GM10266 (cell line): ENCODE data around the gene CELF6.

Experiments used
- DNase-seq: peaks from one replicate; pipeline ENCODE4 v3.0.0; 2012; ENCODE audit errors: extremely low spot score
- TF ChIP-seq, protein P1 (sequence below): IDR thresholded peaks from 2 replicates; pipeline ENCODE4 v1.5.1; 2012; ENCODE audit warnings: mild to moderate bottlenecking, low read depth; ENCODE audit not compliant: control insufficient read depth, insufficient read depth; ENCODE audit errors: missing control alignments

The CELF6 gene

DNA sequence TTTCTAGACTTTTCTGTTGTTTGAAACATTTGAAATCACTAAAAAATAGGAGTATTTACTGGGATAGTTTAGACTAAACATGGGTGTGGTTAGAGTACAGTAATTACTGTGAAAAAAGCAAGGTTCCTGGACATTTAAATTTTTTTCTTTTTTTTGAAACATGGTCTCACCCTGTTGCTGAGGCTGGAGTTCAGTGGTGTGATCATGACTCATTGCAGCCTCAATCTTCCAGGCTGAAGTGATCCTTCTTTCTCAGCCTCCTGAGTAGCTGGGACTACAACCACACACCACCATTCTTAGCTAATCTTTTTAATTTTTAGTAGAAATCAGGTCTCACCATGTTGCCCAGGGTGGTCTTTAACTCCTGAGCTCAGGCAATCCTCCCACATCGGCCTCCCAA, 20.4 kb upstream of the CELF6 start:
- TF ChIP-seq, protein P1, sequence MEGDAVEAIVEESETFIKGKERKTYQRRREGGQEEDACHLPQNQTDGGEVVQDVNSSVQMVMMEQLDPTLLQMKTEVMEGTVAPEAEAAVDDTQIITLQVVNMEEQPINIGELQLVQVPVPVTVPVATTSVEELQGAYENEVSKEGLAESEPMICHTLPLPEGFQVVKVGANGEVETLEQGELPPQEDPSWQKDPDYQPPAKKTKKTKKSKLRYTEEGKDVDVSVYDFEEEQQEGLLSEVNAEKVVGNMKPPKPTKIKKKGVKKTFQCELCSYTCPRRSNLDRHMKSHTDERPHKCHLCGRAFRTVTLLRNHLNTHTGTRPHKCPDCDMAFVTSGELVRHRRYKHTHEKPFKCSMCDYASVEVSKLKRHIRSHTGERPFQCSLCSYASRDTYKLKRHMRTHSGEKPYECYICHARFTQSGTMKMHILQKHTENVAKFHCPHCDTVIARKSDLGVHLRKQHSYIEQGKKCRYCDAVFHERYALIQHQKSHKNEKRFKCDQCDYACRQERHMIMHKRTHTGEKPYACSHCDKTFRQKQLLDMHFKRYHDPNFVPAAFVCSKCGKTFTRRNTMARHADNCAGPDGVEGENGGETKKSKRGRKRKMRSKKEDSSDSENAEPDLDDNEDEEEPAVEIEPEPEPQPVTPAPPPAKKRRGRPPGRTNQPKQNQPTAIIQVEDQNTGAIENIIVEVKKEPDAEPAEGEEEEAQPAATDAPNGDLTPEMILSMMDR, result no peak
- no peak for DNase-seq

DNA sequence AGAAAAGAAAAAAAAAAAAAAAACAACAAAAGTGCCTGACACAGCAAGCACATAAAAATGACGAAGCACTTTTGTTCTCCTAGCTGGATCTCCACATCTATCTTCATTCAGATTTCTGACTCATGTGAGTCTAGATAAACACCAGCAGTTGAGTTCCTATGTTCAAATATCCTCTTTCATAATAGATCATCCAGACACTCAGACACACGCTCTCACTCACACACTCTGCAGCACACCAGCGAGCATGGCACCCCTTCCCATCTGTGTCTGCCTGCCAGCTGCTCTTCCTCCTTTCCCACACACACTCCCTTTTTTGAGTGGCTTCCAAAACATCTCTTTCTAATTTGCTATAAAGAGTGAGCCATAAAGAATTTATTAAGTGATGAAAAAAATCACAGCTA, 19.8 kb upstream of the CELF6 start:
- no peak for DNase-seq
- TF ChIP-seq, protein P1, result no peak

DNA sequence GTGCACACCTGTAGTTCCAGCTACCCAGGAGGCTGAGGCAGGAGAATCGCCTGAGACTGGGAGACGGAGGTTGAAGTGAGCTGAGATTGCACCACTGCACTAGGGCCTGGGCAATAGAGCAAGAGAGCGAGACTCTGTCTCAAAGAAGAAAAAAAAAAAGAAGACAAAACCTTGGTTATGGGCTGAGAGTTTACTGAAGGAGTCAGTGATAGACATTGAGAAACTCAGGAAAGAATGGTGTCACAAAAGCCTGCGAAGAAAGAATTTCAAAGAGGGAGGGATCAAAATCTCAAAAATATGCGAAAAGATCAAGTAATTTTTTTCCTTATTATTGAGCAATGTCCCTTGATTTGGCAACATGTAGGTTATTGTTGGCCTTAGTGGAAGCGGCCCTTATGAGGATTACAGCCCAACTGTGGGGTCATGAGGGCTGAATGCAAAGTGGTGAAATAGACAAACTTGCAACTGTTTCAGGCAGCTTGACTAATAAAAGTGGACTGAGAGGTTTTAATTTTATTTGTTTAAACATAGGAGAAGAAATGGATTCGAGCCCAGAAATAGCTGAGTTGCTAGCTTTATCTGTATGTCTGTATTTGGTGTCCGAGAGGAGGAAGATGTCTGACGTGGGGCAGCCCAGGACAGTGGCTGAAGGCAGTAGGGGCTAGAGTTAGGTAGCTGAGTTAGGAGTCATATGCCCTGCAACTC, 18.8 kb upstream of the CELF6 start:
- TF ChIP-seq, protein P1, result no peak
- no peak for DNase-seq

DNA sequence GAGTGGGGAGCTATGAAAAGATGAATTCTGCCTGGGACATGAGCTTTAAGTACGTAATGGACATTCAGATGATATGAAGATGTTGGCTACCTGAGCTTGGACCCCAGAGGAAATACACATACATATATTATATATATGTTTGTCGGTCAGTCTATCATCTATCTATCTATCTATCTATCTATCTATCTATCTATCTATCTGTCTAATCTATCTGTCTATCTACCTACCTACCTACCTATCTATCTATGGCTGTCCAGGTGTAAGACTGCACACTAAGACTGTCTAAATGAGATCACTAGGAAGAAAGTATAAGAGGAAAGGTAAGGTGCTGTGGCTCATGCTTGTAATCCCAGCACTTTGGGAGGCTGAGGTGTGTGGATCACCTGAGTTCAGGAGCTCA, 18.2 kb upstream of the CELF6 start:
- no peak for DNase-seq
- TF ChIP-seq, protein P1, result no peak

DNA sequence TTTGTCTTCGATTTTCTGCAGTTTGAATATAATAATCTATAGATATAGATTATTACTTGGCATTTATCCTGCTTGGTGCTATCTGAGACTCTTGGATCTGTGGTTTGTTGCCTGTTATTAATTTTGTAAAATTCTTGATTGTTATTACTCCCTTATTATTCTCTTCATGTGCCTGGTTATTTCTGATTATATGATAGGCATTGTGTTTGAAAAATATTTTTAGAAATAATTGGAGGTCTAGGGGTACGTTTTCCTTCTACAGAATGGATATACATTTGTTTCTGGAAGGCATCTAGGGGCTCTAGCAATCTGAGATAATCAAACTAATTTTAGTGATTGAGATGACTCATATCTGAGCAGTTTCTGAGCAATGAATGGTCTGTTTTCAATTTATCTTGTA, 14.9 kb upstream of the CELF6 start:
- DNase-seq, result no peak
- TF ChIP-seq, protein P1, result no peak

GRCh38 chr15:72331021-72331420, 11.1 kb upstream of the CELF6 start:
- TF ChIP-seq, protein P1, result no peak
- DNase-seq, result no peak

DNA sequence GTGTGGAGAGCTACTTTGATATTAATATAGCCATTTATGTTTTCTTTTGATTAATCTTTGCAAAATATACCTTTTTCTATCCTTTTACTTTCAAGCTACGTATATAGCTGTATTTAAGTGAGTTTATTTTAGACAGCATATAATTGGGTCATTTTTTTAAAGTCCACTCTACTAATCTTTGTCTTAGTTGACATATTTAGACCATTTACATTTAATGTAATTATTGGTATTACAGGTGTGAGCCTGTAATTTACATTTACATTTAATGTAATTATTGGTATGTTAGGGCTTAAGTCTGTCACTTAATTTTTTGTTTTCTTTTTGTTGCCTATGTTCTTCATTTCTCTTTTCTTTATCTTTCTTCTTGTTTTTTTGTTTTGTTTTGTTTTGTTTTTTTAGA, 3.8 kb upstream of the CELF6 start:
- TF ChIP-seq, protein P1, result no peak
- no peak for DNase-seq
